LNCaP clone FGC (cell line): ENCODE measurements around the gene LHX2.

ENCODE experiments used
- DNase-seq: peaks from one replicate; pipeline ENCODE4 v3.0.0-alpha.2; 2011; ENCODE audit warnings: low read depth
- H3K4me3 ChIP-seq: 2 replicates; pipeline ENCODE4 v1.5.1; 2011; ENCODE audit warnings: mild to moderate bottlenecking, low read depth, low read length, control low read depth
- TF ChIP-seq, protein P1 (sequence below): IDR thresholded peaks from 2 replicates; pipeline ENCODE4 v1.5.1; 2012; ENCODE audit warnings: mild to moderate bottlenecking; ENCODE audit not compliant: control insufficient read depth, insufficient read depth; ENCODE audit errors: extremely low read depth

The LHX2 gene

DNA sequence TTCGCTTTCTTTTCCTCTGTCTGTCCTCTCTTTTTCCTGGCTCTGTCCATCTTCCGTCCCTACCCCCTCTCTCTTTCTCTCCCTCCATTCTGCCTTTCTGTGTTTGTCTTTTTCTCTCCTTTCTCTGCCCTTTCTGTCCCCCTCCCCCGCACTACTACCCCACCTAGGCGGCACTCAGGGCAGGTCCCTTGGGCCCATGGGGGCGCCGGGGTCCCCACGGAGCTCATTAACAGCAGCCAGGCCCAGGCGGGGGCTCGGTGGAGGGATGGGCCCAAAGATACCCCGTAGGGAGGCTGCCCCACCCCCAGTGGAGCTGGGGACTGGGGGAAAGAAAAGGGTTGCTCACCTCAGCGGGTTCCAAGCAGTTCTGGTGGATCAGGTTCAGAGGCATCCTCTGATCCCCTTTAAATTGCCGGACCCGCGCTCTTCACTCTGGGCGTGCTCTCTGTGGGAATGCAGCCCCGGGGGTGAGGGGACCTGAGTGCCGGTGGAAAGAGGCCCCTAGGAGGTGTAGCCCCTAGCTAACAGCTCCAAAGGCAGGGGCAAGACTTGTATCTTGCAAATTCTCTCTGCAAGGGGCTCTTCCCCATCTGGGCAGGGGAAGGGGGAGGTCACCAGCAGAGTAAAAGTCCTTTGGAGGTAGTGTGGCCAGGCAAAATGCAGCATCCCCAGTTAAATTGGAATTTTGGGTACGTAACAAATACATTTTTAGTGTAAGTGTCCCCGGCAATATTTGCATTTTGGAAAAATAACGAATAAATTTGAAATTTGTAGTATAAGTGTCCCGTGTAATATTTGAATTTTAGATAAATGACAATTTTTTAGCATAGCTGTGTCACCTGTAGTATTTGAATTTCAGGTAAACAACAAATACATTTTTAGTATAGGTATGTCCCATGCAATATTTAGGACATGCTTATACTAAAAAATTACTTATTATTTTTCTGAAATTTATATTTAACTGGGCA, 7.4 kb downstream of the LHX2 start:
- DNase-seq: no peak
- H3K4me3 ChIP-seq: no peak overlapping the region
- TF ChIP-seq, protein P1, sequence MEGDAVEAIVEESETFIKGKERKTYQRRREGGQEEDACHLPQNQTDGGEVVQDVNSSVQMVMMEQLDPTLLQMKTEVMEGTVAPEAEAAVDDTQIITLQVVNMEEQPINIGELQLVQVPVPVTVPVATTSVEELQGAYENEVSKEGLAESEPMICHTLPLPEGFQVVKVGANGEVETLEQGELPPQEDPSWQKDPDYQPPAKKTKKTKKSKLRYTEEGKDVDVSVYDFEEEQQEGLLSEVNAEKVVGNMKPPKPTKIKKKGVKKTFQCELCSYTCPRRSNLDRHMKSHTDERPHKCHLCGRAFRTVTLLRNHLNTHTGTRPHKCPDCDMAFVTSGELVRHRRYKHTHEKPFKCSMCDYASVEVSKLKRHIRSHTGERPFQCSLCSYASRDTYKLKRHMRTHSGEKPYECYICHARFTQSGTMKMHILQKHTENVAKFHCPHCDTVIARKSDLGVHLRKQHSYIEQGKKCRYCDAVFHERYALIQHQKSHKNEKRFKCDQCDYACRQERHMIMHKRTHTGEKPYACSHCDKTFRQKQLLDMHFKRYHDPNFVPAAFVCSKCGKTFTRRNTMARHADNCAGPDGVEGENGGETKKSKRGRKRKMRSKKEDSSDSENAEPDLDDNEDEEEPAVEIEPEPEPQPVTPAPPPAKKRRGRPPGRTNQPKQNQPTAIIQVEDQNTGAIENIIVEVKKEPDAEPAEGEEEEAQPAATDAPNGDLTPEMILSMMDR: no peak

GRCh38 chr9:124019771-124020519, 8.4 kb downstream of the LHX2 start:
- no peak for DNase-seq
- TF ChIP-seq, protein P1: no peak
- no peak overlapping the region for H3K4me3 ChIP-seq

DNA sequence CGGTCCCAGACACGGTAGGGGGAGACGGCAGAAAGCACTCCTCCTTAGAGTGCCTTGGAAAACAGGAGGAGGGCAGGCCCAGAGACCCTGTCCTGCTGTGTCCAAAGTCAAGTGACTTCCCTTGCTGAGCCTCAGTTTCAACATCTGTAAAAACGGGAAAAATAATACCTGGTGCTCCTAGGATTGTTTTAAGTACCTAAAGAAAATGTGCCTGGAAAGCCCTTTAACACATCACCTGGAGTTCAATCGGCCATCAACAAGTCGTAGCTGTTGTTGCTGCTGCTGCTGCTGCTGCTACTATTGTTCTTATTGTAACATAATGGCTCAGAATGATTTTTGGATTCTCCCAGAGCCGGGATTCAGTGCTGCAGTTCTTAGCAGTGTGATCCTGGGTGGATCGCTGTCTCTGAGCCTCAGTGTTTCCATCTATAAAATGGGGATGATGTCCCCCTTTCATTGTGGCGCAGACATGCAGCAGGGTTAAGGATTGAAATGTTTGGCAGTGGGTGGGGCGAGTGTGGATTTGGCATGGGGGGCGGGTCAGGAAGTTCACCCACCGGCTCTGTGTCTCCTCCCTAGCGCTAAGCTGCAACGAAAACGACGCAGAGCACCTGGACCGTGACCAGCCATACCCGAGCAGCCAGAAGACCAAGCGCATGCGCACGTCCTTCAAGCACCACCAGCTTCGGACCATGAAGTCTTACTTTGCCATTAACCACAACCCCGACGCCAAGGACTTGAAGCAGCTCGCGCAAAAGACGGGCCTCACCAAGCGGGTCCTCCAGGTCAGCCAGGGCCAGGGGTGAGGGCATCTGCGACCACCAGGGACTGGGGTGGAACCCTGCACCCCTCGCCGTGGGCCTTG, 9.2 kb downstream of the LHX2 start:
- no peak for DNase-seq

DNA sequence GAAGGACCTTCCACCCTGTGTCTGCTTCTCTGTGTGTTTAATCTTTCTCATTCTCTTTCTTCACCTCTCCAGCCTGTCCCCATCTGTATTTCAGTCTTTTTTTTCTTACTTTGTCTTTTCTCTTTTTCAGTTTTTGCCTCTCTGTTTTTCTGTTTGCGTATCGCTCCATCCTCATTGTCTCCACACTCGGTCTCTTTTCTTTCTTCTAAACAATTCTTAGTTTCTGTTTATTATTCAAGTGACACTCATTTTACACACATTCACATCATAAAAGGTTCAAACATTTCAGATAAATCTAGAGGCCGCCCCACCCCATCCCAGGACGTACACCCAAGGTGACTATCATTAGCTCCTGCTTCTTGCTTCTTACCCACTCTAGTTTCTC, 9.8 kb downstream of the LHX2 start:
- H3K4me3 ChIP-seq: no peak overlapping the region
- DNase-seq: no peak
- TF ChIP-seq, protein P1: no peak

More for the DNA sequence above, 9.2 kb downstream of the LHX2 start:
- TF ChIP-seq, protein P1: no peak
- H3K4me3 ChIP-seq: no peak overlapping the region

- TF ChIP-seq, protein P1: no peak
- DNase-seq: no peak
- H3K4me3 ChIP-seq: no peak overlapping the region
Observed at GRCh38 chr9:124022201-124023121, 10.9 kb downstream of the LHX2 start.
